ENCODE data around the gene DRD3. TPM values are rescaled to one million over a fixed set of nuclear protein-coding genes. Genes with fewer than 3 reads are reported as not detected.

The DRD3 gene
- total RNA-seq, 1 experiment from 2014 or later = not detected

DNA sequence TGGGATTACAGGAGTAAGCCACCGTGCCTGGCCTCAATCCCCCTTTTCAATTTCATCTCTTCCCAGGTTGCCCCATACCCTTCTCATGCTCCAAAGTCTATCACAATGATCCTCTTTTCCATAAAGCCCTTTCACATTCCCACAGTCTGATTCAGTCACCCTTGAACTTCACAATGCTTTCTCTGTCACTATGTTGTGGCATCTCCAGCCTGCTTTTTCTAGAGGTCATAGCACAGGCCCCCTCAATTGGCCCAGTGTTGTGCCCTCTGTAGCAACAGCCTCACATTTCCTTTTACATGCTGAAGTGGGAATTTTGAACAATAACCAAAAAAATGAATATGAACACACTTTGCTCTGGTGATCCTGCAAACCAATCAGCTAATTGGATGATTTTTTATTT lies 21.5 kb downstream of the DRD3 start:
- H3K4me3 ChIP-seq (ENCODE audit: low read depth, low read length) = no peak overlapping the region
- no peaks in the 10 kb centered on the region for H3K4me1 ChIP-seq
- Mint-ChIP-seq H3K36me3 (ENCODE audit: insufficient read depth, unreplicated experiment) (no peaks in the 10 kb centered on the region), H3K9me3 (ENCODE audit: unreplicated experiment) (no peaks in the 10 kb centered on the region), H3K27ac (ENCODE audit: unreplicated experiment) (no peak overlapping the region), H3K27me3 (ENCODE audit: insufficient read depth, unreplicated experiment) (peaks cover 23% of the 10 kb centered on the region), H3K4me1 (ENCODE audit: low read depth, unreplicated experiment) (no peaks in the 10 kb centered on the region), H3K4me3 (ENCODE audit: unreplicated experiment) (no peak overlapping the region)
- intact Hi-C loops (cut with micrococcal nuclease; ENCODE audit: unreplicated experiment) = no loop called here
- H3K36me3 ChIP-seq (ENCODE audit: control insufficient read depth, insufficient read depth, low read length) = no peaks in the 10 kb centered on the region
- ChIA-PET CTCF (no interaction called here), POLR2A (no interaction called here)
- BruUV-seq (replicated peaks) = no TSS peak
- H3K27me3 ChIP-seq (replicated peaks; ENCODE audit: control insufficient read depth, insufficient read depth, low read length) = no peaks in the 10 kb centered on the region
- H3K9me3 ChIP-seq = no peaks in the 10 kb centered on the region
- TF ChIP-seq, protein P1, sequence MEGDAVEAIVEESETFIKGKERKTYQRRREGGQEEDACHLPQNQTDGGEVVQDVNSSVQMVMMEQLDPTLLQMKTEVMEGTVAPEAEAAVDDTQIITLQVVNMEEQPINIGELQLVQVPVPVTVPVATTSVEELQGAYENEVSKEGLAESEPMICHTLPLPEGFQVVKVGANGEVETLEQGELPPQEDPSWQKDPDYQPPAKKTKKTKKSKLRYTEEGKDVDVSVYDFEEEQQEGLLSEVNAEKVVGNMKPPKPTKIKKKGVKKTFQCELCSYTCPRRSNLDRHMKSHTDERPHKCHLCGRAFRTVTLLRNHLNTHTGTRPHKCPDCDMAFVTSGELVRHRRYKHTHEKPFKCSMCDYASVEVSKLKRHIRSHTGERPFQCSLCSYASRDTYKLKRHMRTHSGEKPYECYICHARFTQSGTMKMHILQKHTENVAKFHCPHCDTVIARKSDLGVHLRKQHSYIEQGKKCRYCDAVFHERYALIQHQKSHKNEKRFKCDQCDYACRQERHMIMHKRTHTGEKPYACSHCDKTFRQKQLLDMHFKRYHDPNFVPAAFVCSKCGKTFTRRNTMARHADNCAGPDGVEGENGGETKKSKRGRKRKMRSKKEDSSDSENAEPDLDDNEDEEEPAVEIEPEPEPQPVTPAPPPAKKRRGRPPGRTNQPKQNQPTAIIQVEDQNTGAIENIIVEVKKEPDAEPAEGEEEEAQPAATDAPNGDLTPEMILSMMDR (IDR thresholded peaks at IDR 0.05; ENCODE audit: insufficient read depth in 1 of 2, low read depth in 1 of 2, low read length in 1 of 2, severe bottlenecking in 1 of 2, unreplicated experiment in 1 of 2) = no peak
- no peak for DNase-seq

DNA sequence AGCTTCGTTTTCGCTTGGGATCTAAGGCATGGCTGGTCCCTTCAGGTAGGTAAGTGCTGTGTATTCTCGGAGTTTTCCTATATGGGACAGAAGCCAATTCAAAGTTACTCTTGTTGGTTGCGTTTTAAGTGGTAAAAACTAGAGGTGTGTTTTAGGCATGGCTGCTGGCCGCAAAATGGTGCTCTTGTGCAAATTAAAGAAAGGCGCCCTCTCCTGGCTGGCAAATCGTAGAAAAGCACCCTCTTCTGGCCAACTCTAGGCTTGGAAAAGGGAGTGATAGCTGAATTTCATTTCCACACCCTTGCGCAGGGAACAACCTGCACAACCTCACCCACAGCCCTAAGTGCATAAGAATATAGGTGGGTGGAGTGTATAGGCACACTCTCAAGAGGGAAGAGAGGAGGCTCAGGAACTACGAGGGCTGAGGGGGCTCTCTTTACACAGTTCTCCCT lies 23.5 kb downstream of the DRD3 start:
- H3K4me1 Mint-ChIP-seq (ENCODE audit: low read depth, unreplicated experiment) = no peaks in the 10 kb centered on the region
- no TSS peak for BruUV-seq (replicated peaks)
- Histone ChIP-seq H3K9me3 (no peaks in the 10 kb centered on the region), H3K4me3 (ENCODE audit: low read depth, low read length) (no peak overlapping the region), H3K4me1 (no peaks in the 10 kb centered on the region), H3K27me3 (replicated peaks; ENCODE audit: control insufficient read depth, insufficient read depth, low read length) (no peaks in the 10 kb centered on the region), H3K36me3 (ENCODE audit: control insufficient read depth, insufficient read depth, low read length) (no peaks in the 10 kb centered on the region)
- H3K36me3 Mint-ChIP-seq (ENCODE audit: insufficient read depth, unreplicated experiment) = no peaks in the 10 kb centered on the region
- ChIA-PET CTCF (interaction anchor here (0.5 to 1.7 kb wide), 3 partner anchors 144 to 1568 kb away, joined by 3 to 9 read pairs (median 4); no protein-coding TSS in a partner anchor), POLR2A (no interaction called here)
- intact Hi-C loops (cut with micrococcal nuclease; ENCODE audit: unreplicated experiment) = no loop called here
- TF ChIP-seq, protein P1 (IDR thresholded peaks at IDR 0.05; ENCODE audit: insufficient read depth in 1 of 2, low read depth in 1 of 2, low read length in 1 of 2, severe bottlenecking in 1 of 2, unreplicated experiment in 1 of 2) = peak; percentile 27 to 61
- H3K4me3 Mint-ChIP-seq (ENCODE audit: unreplicated experiment) = no peak overlapping the region
- H3K9me3 Mint-ChIP-seq (ENCODE audit: unreplicated experiment) = no peaks in the 10 kb centered on the region
- no peak overlapping the region for H3K27ac Mint-ChIP-seq (ENCODE audit: unreplicated experiment)
- H3K27me3 Mint-ChIP-seq (ENCODE audit: insufficient read depth, unreplicated experiment) = peaks cover 24% of the 10 kb centered on the region
- DNase-seq = peak in 1 of 2 experiments; percentile 31

DNA sequence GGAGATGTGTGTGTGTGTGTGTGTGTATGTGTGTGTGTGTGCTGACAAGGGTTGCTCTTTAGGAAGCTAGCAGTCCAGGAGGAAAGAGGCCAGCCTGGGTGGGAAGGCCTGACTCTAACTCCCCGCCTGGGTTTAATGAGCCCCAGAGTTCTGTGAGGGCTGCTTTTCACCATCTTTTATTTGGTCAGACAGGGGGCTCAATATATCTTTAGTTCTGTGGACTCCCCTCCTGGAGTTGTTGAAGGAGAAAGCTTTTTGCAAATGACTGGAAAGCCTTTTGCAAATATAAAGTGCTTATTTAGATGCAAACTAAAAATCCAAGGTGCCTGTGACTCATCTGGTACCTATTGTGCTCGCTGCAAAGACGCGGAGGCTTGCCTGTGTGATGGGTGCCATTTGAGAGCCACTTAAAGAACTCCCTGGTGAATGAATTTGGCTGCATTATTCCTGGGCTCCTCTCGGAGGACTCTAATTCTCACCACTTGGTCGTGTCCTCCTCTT lies 24.5 kb downstream of the DRD3 start:
- no peak for DNase-seq

More for the DNA sequence above, 24.5 kb downstream of the DRD3 start:
- TF ChIP-seq, protein P1 (IDR thresholded peaks at IDR 0.05; ENCODE audit: insufficient read depth in 1 of 2, low read depth in 1 of 2, low read length in 1 of 2, severe bottlenecking in 1 of 2, unreplicated experiment in 1 of 2) = no peak
- no peaks in the 10 kb centered on the region for H3K9me3 Mint-ChIP-seq (ENCODE audit: unreplicated experiment)
- ChIA-PET CTCF (interaction anchor here (1.4 to 1.7 kb wide), 2 partner anchors 145 to 153 kb away, joined by 4 to 9 read pairs; no protein-coding TSS in a partner anchor), POLR2A (no interaction called here)
- no peaks in the 10 kb centered on the region for H3K36me3 Mint-ChIP-seq (ENCODE audit: insufficient read depth, unreplicated experiment)
- no peaks in the 10 kb centered on the region for H3K4me1 Mint-ChIP-seq (ENCODE audit: low read depth, unreplicated experiment)
- peaks cover 25% of the 10 kb centered on the region for H3K27me3 Mint-ChIP-seq (ENCODE audit: insufficient read depth, unreplicated experiment)
- BruUV-seq (replicated peaks) = no TSS peak
- H3K4me1 ChIP-seq = no peaks in the 10 kb centered on the region
- no peak overlapping the region for H3K4me3 ChIP-seq (ENCODE audit: low read depth, low read length)
- intact Hi-C loops (cut with micrococcal nuclease; ENCODE audit: unreplicated experiment) = no loop called here
- H3K9me3 ChIP-seq = no peaks in the 10 kb centered on the region
- H3K27me3 ChIP-seq (replicated peaks; ENCODE audit: control insufficient read depth, insufficient read depth, low read length) = no peaks in the 10 kb centered on the region
- H3K36me3 ChIP-seq (ENCODE audit: control insufficient read depth, insufficient read depth, low read length) = no peaks in the 10 kb centered on the region
- no peak overlapping the region for H3K27ac Mint-ChIP-seq (ENCODE audit: unreplicated experiment)
- no peak overlapping the region for H3K4me3 Mint-ChIP-seq (ENCODE audit: unreplicated experiment)
